Hepatocyte (in vitro differentiated cells): Measurements from ENCODE around the gene SEC16B.

Experiments
- EZH2phosphoT487 ChIP-seq: fragments of 200-600 bp; sonication (generic); IDR thresholded peaks from one replicate; pipeline ENCODE4 v1.6.1; 2018; ENCODE audit warnings: antibody characterized with exemption, mild to moderate bottlenecking, low read depth, moderate library complexity; ENCODE audit not compliant: unreplicated experiment, severe bottlenecking
- TF ChIP-seq, protein P1 (sequence below): fragments of 200-600 bp; sonication (generic); IDR thresholded peaks from 2 replicates; pipeline ENCODE4 v1.5.1; 2016; ENCODE audit warnings: antibody characterized with exemption, mild to moderate bottlenecking; ENCODE audit not compliant: poor library complexity

- TF ChIP-seq, protein P1, sequence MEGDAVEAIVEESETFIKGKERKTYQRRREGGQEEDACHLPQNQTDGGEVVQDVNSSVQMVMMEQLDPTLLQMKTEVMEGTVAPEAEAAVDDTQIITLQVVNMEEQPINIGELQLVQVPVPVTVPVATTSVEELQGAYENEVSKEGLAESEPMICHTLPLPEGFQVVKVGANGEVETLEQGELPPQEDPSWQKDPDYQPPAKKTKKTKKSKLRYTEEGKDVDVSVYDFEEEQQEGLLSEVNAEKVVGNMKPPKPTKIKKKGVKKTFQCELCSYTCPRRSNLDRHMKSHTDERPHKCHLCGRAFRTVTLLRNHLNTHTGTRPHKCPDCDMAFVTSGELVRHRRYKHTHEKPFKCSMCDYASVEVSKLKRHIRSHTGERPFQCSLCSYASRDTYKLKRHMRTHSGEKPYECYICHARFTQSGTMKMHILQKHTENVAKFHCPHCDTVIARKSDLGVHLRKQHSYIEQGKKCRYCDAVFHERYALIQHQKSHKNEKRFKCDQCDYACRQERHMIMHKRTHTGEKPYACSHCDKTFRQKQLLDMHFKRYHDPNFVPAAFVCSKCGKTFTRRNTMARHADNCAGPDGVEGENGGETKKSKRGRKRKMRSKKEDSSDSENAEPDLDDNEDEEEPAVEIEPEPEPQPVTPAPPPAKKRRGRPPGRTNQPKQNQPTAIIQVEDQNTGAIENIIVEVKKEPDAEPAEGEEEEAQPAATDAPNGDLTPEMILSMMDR = no peak
- no peak for TF ChIP-seq EZH2phosphoT487
Observed at GRCh38 chr1:177923441-177923840, 46.4 kb downstream of the SEC16B start.
